ENCODE results near the gene RUFY1.
"Not testable (repeated sequence)": the region's sequence is repeated elsewhere in the genome, so short reads cannot be mapped to it uniquely, and the experiment has no call there.

The RUFY1 gene

GRCh38 chr5:179617930-179618329 lies 67.6 kb downstream of the RUFY1 start:
- Mint-ChIP-seq H3K9me3 (no peaks in the 10 kb centered on the region), H3K4me3 (peak overlapping the region; percentile 8), H3K27ac (peak overlapping the region; percentile 49), H3K36me3 (ENCODE audit: low read depth) (peaks cover 82% of the 10 kb centered on the region), H3K27me3 (ENCODE audit: low read depth) (no peaks in the 10 kb centered on the region), H3K4me1 (ENCODE audit: low read depth) (peaks cover 60% of the 10 kb centered on the region)

- no peaks in the 10 kb centered on the region for H3K27me3 Mint-ChIP-seq (ENCODE audit: low read depth)
- peak overlapping the region; percentile 83 for H3K27ac Mint-ChIP-seq
- no peaks in the 10 kb centered on the region for H3K9me3 Mint-ChIP-seq
- peak overlapping the region; percentile 92 for H3K4me3 Mint-ChIP-seq
- H3K4me1 Mint-ChIP-seq (ENCODE audit: low read depth): peaks cover 59% of the 10 kb centered on the region
- peaks cover 80% of the 10 kb centered on the region for H3K36me3 Mint-ChIP-seq (ENCODE audit: low read depth)
Observed at GRCh38 chr5:179618923-179619554, 68.7 kb downstream of the RUFY1 start.

GRCh38 chr5:179619776-179620175 lies 69.4 kb downstream of the RUFY1 start:
- Mint-ChIP-seq H3K4me3 (peak overlapping the region; percentile 90), H3K9me3 (no peaks in the 10 kb centered on the region), H3K27ac (peak overlapping the region; percentile 16), H3K4me1 (ENCODE audit: low read depth) (peaks cover 66% of the 10 kb centered on the region), H3K36me3 (ENCODE audit: low read depth) (peaks cover 74% of the 10 kb centered on the region), H3K27me3 (ENCODE audit: low read depth) (no peaks in the 10 kb centered on the region)

- Mint-ChIP-seq H3K36me3 (ENCODE audit: low read depth) (peaks cover 71% of the 10 kb centered on the region), H3K9me3 (no peaks in the 10 kb centered on the region), H3K4me3 (peak overlapping the region; percentile 90), H3K4me1 (ENCODE audit: low read depth) (peaks cover 69% of the 10 kb centered on the region), H3K27ac (peak overlapping the region; percentile 87), H3K27me3 (ENCODE audit: low read depth) (no peaks in the 10 kb centered on the region)
Observed at GRCh38 chr5:179620293-179620692, 69.9 kb downstream of the RUFY1 start.

GRCh38 chr5:179620703-179621350 lies 70.5 kb downstream of the RUFY1 start:
- Mint-ChIP-seq H3K27me3 (ENCODE audit: low read depth) (no peaks in the 10 kb centered on the region), H3K9me3 (no peaks in the 10 kb centered on the region), H3K36me3 (ENCODE audit: low read depth) (peaks cover 67% of the 10 kb centered on the region), H3K27ac (peak overlapping the region; percentile 87), H3K4me1 (ENCODE audit: low read depth) (peaks cover 66% of the 10 kb centered on the region), H3K4me3 (peak overlapping the region; percentile 90)

GRCh38 chr5:179621551-179622214 lies 71.3 kb downstream of the RUFY1 start:
- Mint-ChIP-seq H3K27me3 (ENCODE audit: low read depth) (no peaks in the 10 kb centered on the region), H3K9me3 (no peaks in the 10 kb centered on the region), H3K4me3 (peak overlapping the region; percentile 90), H3K36me3 (ENCODE audit: low read depth) (peaks cover 60% of the 10 kb centered on the region), H3K4me1 (ENCODE audit: low read depth) (peaks cover 59% of the 10 kb centered on the region), H3K27ac (peak overlapping the region; percentile 87)

- Mint-ChIP-seq H3K4me3 (peak within 1 kb of the TSS; percentile 99), H3K36me3 (ENCODE audit: low read depth) (peaks cover 45% of the 10 kb centered on the region), H3K27ac (peak within 1 kb of the TSS; percentile 100), H3K27me3 (ENCODE audit: low read depth) (no peaks in the 10 kb centered on the region), H3K4me1 (ENCODE audit: low read depth) (peaks cover 46% of the 10 kb centered on the region), H3K9me3 (no peaks in the 10 kb centered on the region)
Observed at GRCh38 chr5:179623003-179623905, 72.9 kb downstream of the RUFY1 start, which contains the start of gene HNRNPH1. TSS of gene HNRNPH1 (minus strand) at chr5:179623671. CDS start at chr5:179623133, 538 bp downstream.

- Mint-ChIP-seq H3K4me1 (ENCODE audit: low read depth) (peaks cover 44% of the 10 kb centered on the region), H3K27me3 (ENCODE audit: low read depth) (no peaks in the 10 kb centered on the region)
Observed at GRCh38 chr5:179623906-179624741, 73.8 kb downstream of the RUFY1 start.

DNA sequence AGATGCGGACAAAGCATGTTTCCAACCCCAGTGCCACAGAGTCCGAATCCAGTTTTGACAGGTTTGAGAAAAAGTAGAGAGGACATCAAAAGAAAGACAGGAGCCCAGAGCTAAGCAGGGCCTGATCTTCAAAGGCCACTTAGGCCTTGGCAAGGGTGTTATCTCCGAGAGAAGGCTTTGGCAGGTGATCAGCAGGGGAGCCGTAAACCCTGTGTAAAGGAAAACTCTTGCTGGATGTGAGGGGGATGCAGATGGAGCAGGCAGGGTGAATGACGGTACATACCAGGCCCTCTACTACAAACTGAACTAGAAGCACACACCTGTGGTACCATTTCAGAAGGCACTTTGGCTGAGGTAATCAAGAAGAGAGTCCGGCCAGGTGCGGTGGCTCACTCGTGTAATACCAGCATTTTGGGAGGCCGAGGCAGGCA lies 74.5 kb downstream of the RUFY1 start:
- peaks cover 36% of the 10 kb centered on the region for H3K36me3 Mint-ChIP-seq (ENCODE audit: low read depth)
- H3K27me3 Mint-ChIP-seq (ENCODE audit: low read depth): no peaks in the 10 kb centered on the region
- peak overlapping the region; percentile 99 for H3K4me3 Mint-ChIP-seq
- peaks cover 38% of the 10 kb centered on the region for H3K4me1 Mint-ChIP-seq (ENCODE audit: low read depth)
- peak overlapping the region; percentile 100 for H3K27ac Mint-ChIP-seq
- H3K9me3 Mint-ChIP-seq: no peaks in the 10 kb centered on the region

More at GRCh38 chr5:179623906-179624741, 73.8 kb downstream of the RUFY1 start:
- Mint-ChIP-seq H3K27ac (peak overlapping the region; percentile 100), H3K36me3 (ENCODE audit: low read depth) (peaks cover 41% of the 10 kb centered on the region), H3K9me3 (no peaks in the 10 kb centered on the region), H3K4me3 (peak overlapping the region; percentile 99)

DNA sequence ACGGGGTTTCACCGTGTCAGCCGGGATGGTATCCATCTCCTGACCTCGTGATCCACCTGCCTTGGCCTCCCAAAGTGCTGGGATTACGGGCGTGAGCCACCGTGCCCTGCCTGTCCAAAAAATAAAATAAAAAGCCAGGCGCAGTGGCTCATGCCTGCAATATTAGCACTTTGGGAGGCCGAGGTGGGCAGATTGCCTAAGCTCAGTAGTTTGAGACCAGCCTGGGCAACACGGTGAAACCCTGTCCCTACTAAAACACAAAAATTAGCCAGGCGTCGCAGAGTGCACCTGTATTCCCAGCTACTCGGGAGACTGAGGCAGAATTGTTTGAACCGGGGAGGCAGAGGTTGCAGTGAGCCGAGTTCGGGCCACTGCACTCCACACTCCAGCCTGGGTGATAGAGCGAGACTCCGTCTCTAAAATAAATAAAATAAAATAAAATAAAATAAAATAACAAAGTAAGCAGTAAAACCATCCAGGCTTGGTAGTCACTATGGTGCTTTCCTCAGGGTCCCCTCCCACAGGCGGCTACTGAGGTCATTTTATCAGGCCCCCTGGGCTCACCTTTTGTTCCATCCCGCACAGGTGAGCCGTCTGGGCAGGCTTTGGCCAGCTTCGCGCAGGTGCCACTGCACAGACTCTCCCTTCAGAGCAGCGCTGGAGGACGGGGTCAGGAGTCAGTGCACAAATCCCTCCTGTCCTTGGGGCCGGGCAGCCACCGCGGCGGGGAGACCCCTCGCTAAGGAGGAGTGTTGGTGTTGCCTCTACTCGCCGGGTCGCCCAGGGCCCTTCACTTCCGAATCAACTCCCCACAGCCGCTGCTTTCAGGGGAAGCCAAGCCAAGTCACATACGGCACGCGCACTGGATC lies 83.4 kb downstream of the RUFY1 start:
- not testable (repeated sequence) for H3K27ac Mint-ChIP-seq; H3K36me3 Mint-ChIP-seq (ENCODE audit: low read depth); H3K9me3 Mint-ChIP-seq; H3K4me1 Mint-ChIP-seq (ENCODE audit: low read depth); H3K27me3 Mint-ChIP-seq (ENCODE audit: low read depth); H3K4me3 Mint-ChIP-seq

- not testable (repeated sequence) for H3K9me3 Mint-ChIP-seq; H3K36me3 Mint-ChIP-seq (ENCODE audit: low read depth); H3K4me1 Mint-ChIP-seq (ENCODE audit: low read depth); H3K27me3 Mint-ChIP-seq (ENCODE audit: low read depth); H3K27ac Mint-ChIP-seq; H3K4me3 Mint-ChIP-seq
Observed at GRCh38 chr5:179634370-179635172, 84.2 kb downstream of the RUFY1 start.

DNA sequence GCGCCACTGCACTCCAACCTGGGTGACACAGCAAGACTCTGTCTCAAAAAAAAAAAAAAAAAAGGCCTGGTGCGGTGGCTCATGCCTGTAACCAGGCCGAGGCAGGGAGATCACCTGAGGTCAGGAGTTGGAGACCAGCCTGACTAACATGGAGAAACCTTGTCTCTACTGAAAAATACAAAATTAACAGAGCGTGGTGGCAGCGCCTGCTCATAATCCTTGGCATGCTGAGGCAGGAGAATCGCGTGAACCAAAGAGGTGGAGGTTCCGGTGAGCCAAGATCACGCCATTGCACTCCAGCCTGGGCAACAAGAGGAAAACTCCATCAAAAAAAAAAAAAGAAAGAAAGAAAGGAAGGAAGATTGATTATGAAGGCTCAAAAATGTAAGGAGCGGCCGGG lies 88.9 kb downstream of the RUFY1 start:
- H3K4me1 Mint-ChIP-seq (ENCODE audit: low read depth); H3K4me3 Mint-ChIP-seq; H3K27me3 Mint-ChIP-seq (ENCODE audit: low read depth); H3K36me3 Mint-ChIP-seq (ENCODE audit: low read depth); H3K27ac Mint-ChIP-seq; H3K9me3 Mint-ChIP-seq: not testable (repeated sequence)

All from T-helper 1 cell treated with Interleukin-12 subunit alpha and Interleukin-12 subunit beta and Interleukin-4 antibody, amounts not matched to agents 30 μg/mL and 1 μg/mL, for 36 hours (primary cell).